Thyroid gland (tissue), 4 donors: ENCODE data around the gene ARL14EP.

ENCODE experiments used
- POLR2A ChIP-seq, 2 donors: fragments of 450-650 bp; IDR thresholded peaks; one replicate each; pipeline ENCODE4 v1.6.1; 2017; ENCODE audit warnings: antibody characterized with exemption in 2 of 2, mild to moderate bottlenecking in 2 of 2, moderate library complexity in 1 of 2
- TF ChIP-seq, protein P1 (sequence below), 6 experiments: fragments of 200-600 bp in 3 of 6; fragments of 450-650 bp in 3 of 6; sonication (generic) in 3 of 6; IDR thresholded peaks; one replicate each; pipeline ENCODE4 v1.5.1; 2016 to 2019; ENCODE audit warnings: antibody characterized with exemption in 6 of 6, mild to moderate bottlenecking in 2 of 6, inconsistent platforms in 1 of 6, moderate library complexity in 1 of 6

DNA sequence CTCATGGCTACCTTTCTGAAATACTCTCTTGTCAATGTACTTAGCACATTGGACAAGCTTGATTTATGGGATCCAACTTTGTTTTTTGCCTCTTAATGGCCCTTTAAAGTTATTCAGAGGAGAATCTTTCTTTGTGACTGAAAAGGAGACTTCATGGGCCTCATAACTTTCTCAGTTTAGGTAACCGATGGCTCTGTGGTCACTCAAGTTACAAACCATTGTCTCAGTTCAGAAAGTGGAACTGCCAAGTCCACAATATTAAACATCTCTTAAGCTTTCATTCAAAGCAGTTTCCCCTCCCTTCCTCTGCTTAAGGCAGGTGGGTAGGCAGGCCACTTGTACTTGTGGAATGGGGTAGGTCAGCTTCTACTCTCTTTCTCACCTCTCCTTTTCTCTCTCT lies 12.3 kb upstream of the ARL14EP start:
- TF ChIP-seq, protein P1, sequence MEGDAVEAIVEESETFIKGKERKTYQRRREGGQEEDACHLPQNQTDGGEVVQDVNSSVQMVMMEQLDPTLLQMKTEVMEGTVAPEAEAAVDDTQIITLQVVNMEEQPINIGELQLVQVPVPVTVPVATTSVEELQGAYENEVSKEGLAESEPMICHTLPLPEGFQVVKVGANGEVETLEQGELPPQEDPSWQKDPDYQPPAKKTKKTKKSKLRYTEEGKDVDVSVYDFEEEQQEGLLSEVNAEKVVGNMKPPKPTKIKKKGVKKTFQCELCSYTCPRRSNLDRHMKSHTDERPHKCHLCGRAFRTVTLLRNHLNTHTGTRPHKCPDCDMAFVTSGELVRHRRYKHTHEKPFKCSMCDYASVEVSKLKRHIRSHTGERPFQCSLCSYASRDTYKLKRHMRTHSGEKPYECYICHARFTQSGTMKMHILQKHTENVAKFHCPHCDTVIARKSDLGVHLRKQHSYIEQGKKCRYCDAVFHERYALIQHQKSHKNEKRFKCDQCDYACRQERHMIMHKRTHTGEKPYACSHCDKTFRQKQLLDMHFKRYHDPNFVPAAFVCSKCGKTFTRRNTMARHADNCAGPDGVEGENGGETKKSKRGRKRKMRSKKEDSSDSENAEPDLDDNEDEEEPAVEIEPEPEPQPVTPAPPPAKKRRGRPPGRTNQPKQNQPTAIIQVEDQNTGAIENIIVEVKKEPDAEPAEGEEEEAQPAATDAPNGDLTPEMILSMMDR (IDR thresholded peaks at IDR 0.05) = no peak
- no peak for TF ChIP-seq POLR2A (IDR thresholded peaks at IDR 0.05)
